ENCODE measurements around the gene UBASH3A. TPM values are rescaled to one million over a fixed set of nuclear protein-coding genes. Genes with fewer than 3 reads are reported as not detected.

Gene UBASH3A
- total and polyA plus RNA-seq, 4 donors, result 0.10 to 1.4 (median 0.75) TPM; not detected in 1

DNA sequence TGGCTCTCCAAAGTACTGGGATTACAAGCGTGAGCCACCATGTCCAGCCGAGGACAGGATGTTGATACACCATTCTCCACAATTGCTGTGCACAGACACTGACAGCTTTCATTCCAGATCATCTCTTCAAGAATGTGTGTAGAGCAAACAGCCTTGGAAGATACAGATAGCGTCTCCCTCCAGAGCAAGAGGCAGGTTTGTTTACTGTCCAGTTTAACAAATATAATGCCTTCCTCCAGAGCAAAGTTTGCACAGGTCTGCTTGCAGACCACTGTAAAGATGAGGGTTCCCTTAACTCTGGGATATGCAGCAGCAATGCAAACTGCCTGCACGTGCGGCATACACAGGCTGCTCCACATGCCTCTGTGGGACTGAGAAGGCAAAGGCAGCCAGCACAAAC lies 12.4 kb upstream of the UBASH3A start:
- Histone ChIP-seq H3K27ac (ENCODE audit: low read depth in 1 of 2, low read length in 2 of 2) (no peak overlapping the region), H3K4me1 (ENCODE audit: control insufficient read depth in 1 of 2, insufficient read depth in 2 of 2, low read length in 2 of 2) (no peaks in the 10 kb centered on the region), H3K9me3 (ENCODE audit: control insufficient read depth, low read length) (peaks cover 3% of the 10 kb centered on the region), H3K36me3 (ENCODE audit: control insufficient read depth in 1 of 2, insufficient read depth in 2 of 2, low read length in 1 of 2) (no peaks in the 10 kb centered on the region), H3K4me3 (ENCODE audit: low read length in 2 of 2) (no peak overlapping the region), H3K27me3 (ENCODE audit: control insufficient read depth in 1 of 2, insufficient read depth in 2 of 2, low read length in 1 of 2) (peaks cover 0 to 2% of the 10 kb centered on the region in 2 donors)
- intact Hi-C loops (cut with DNase I), result no loop called here
- DNase-seq (peak in 1 of 2 donors; percentile 16), ATAC-seq (ENCODE audit: low FRiP score) (no peak)
- WGBS, 2 donors, result 68 to 75% methylated on average over 5 of the region's 5 CpGs

GRCh38 chr21:42392731-42393442 lies 10.8 kb upstream of the UBASH3A start:
- peaks cover 3% of the 10 kb centered on the region for H3K9me3 ChIP-seq (ENCODE audit: control insufficient read depth, low read length)
- 57 to 65% methylated on average over 17 of the region's 17 CpGs for WGBS, 2 donors
- no peaks in the 10 kb centered on the region for H3K36me3 ChIP-seq (ENCODE audit: control insufficient read depth in 1 of 2, insufficient read depth in 2 of 2, low read length in 1 of 2)
- ATAC-seq (ENCODE audit: low FRiP score), result no peak
- H3K27me3 ChIP-seq (ENCODE audit: control insufficient read depth in 1 of 2, insufficient read depth in 2 of 2, low read length in 1 of 2), result peaks cover 0 to 2% of the 10 kb centered on the region in 2 donors
- no peak overlapping the region for H3K4me3 ChIP-seq (ENCODE audit: low read length in 2 of 2)
- H3K4me1 ChIP-seq (ENCODE audit: control insufficient read depth in 1 of 2, insufficient read depth in 2 of 2, low read length in 2 of 2), result no peaks in the 10 kb centered on the region
- peak in 1 of 2 donors; percentile 40 for DNase-seq
- H3K27ac ChIP-seq (ENCODE audit: low read depth in 1 of 2, low read length in 2 of 2), result no peak overlapping the region
- intact Hi-C loops (cut with DNase I), result no loop called here

DNA sequence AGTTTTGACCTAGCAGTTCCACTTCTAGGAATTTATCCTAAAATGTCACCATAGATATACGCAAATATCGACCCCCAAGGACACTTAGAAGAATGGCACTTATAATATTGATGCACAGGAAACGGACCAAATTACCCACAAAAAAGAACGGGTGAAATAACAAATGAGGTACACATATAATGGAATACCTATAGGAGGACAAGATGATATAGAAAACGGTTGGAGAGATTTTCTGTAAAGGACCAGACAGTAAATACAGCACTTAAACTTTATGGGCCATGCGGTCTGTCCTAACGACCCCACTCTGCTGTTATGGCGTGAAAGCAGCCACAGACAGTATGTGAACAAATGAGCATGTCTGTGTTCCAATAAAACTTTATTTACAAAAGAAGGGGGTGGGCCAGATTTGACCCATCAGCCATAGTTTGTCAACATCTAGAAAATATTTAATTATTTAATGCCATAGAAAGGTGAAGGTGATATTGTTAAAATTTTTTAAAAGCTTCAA lies 10.2 kb upstream of the UBASH3A start:
- peaks cover 3% of the 10 kb centered on the region for H3K9me3 ChIP-seq (ENCODE audit: control insufficient read depth, low read length)
- DNase-seq (peak in 1 of 2 donors; percentile 25), ATAC-seq (ENCODE audit: low FRiP score) (no peak)
- intact Hi-C loops (cut with DNase I), result no loop called here
- H3K4me3 ChIP-seq (ENCODE audit: low read length in 2 of 2), result no peak overlapping the region
- 28 to 46% methylated on average over 8 of the region's 8 CpGs for WGBS, 2 donors
- H3K27ac ChIP-seq (ENCODE audit: low read depth in 1 of 2, low read length in 2 of 2), result no peak overlapping the region
- peaks cover 0 to 2% of the 10 kb centered on the region in 2 donors for H3K27me3 ChIP-seq (ENCODE audit: control insufficient read depth in 1 of 2, insufficient read depth in 2 of 2, low read length in 1 of 2)
- no peaks in the 10 kb centered on the region for H3K36me3 ChIP-seq (ENCODE audit: control insufficient read depth in 1 of 2, insufficient read depth in 2 of 2, low read length in 1 of 2)
- H3K4me1 ChIP-seq (ENCODE audit: control insufficient read depth in 1 of 2, insufficient read depth in 2 of 2, low read length in 2 of 2), result no peaks in the 10 kb centered on the region

GRCh38 chr21:42395302-42395701 lies 8.4 kb upstream of the UBASH3A start:
- intact Hi-C loops (cut with DNase I), result no loop called here
- H3K4me3 ChIP-seq (ENCODE audit: low read length in 2 of 2), result no peak overlapping the region
- H3K27me3 ChIP-seq (ENCODE audit: control insufficient read depth in 1 of 2, insufficient read depth in 2 of 2, low read length in 1 of 2), result no peaks in the 10 kb centered on the region
- peak in 1 of 2 donors; percentile 10 for DNase-seq
- peaks cover 3% of the 10 kb centered on the region for H3K9me3 ChIP-seq (ENCODE audit: control insufficient read depth, low read length)
- WGBS, 2 donors, result 87 to 89% methylated on average over 11 of the region's 11 CpGs
- no peak for ATAC-seq (ENCODE audit: low FRiP score)
- H3K4me1 ChIP-seq (ENCODE audit: control insufficient read depth in 1 of 2, insufficient read depth in 2 of 2, low read length in 2 of 2), result no peaks in the 10 kb centered on the region
- no peaks in the 10 kb centered on the region for H3K36me3 ChIP-seq (ENCODE audit: control insufficient read depth in 1 of 2, insufficient read depth in 2 of 2, low read length in 1 of 2)
- H3K27ac ChIP-seq (ENCODE audit: low read depth in 1 of 2, low read length in 2 of 2), result no peak overlapping the region

DNA sequence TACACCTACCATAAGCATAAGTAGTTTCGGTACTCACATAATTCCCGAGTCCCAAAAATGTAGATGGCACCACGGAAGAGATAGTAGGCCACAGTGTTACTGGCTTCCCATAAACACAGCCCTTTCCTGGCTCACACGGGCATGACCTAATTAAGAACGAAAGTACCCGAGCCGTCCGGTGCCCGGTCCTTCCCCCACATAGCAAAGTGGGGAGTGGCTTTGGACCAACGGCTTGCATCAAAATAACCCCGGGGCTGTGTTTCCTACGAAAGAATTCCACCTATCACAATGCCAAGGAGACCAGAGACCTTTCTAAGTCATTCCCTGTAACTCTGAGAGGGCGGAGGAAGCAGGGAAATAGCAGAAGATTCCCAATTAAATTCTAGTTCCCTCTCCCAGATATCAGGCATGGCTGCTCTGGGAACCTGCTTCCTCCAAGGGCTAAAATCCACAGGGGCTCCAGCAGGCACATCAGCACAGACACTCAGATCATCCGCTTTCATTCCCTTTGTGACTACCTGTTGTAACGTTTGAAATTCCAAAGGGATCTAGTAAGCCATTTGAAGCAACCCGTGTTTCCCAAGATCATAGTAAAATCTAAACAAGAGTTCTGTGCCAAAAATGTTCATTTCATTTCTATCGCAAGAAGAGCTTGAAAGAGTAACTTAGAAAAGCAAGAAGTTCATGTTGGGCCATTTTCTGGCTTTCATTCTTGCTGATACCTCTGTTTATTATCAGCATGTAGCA lies 7.6 kb upstream of the UBASH3A start, which contains the start of gene TMPRSS3:
Gene TMPRSS3, minus strand, starts transcription at position 148 of the 747 bp plus-strand sequence. CDS start 635 bp downstream, outside the sequence.
- H3K27me3 ChIP-seq (ENCODE audit: control insufficient read depth in 1 of 2, insufficient read depth in 2 of 2, low read length in 1 of 2), result no peaks in the 10 kb centered on the region
- intact Hi-C loops (cut with DNase I), result no loop called here
- WGBS, 2 donors, result 73% methylated on average over 17 of the region's 17 CpGs
- no peak for ATAC-seq (ENCODE audit: low FRiP score)
- H3K9me3 ChIP-seq (ENCODE audit: control insufficient read depth, low read length), result peaks cover 3% of the 10 kb centered on the region
- peak in 1 of 2 donors; percentile 13 for DNase-seq
- H3K36me3 ChIP-seq (ENCODE audit: control insufficient read depth in 1 of 2, insufficient read depth in 2 of 2, low read length in 1 of 2), result no peaks in the 10 kb centered on the region
- no peak within 1 kb of the TSS for H3K4me3 ChIP-seq (ENCODE audit: low read length in 2 of 2)
- no peaks in the 10 kb centered on the region for H3K4me1 ChIP-seq (ENCODE audit: control insufficient read depth in 1 of 2, insufficient read depth in 2 of 2, low read length in 2 of 2)
- H3K27ac ChIP-seq (ENCODE audit: low read depth in 1 of 2, low read length in 2 of 2), result no peak within 1 kb of the TSS

DNA sequence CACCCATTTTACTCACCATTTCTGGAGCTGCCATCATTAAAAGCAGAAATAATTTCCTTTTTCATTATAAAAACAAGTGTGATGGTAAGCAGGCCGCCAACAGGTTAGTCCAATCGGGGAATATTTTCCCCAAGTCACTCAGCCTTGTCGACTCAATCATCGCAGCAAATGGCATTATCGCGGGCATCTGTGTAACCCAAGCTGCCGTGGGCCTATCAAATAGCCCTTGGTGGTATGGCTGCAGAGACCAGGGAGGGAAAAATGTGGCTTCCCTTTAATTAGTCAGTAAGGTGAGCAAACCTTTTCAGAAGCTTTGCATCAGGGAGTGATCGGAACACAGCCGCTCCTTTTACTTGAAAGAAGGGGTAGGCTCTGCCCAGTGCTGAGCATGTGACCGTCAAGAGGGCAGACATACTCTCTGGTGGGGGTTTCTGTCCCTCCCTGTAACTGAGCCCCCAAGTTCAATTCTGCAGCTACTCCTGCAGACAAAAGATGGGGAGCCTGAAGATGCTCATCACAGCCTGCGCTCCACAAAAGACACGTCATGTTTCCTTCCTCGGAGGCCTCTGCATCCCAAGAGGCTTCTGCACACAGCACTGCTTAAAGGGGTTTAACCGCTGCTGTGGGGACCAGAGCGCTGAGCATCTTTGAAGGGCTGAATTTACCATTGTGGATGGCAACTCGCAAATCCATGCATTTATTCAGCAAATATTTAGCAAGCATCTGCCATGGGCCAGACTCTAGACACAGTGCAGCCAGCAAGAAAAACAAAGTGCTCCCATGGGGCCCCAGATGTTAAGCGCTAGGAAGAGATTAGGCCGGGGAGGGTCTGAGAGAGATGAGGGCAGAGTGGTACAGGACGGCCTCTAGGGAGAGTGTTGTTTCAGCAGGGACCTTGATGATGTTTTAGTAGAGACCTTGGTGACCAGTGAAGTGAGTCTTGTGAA lies 6.6 kb upstream of the UBASH3A start:
- Histone ChIP-seq H3K27me3 (ENCODE audit: control insufficient read depth in 1 of 2, insufficient read depth in 2 of 2, low read length in 1 of 2) (no peaks in the 10 kb centered on the region), H3K4me1 (ENCODE audit: control insufficient read depth in 1 of 2, insufficient read depth in 2 of 2, low read length in 2 of 2) (no peaks in the 10 kb centered on the region), H3K4me3 (ENCODE audit: low read length in 2 of 2) (no peak overlapping the region), H3K27ac (ENCODE audit: low read depth in 1 of 2, low read length in 2 of 2) (no peak overlapping the region), H3K9me3 (ENCODE audit: control insufficient read depth, low read length) (no peaks in the 10 kb centered on the region), H3K36me3 (ENCODE audit: control insufficient read depth in 1 of 2, insufficient read depth in 2 of 2, low read length in 1 of 2) (no peaks in the 10 kb centered on the region)
- ATAC-seq (ENCODE audit: low FRiP score), result no peak
- peak in 1 of 2 donors; percentile 19 for DNase-seq
- intact Hi-C loops (cut with DNase I), result no loop called here
- 61 to 63% methylated on average over 19 of the region's 19 CpGs for WGBS, 2 donors

DNA sequence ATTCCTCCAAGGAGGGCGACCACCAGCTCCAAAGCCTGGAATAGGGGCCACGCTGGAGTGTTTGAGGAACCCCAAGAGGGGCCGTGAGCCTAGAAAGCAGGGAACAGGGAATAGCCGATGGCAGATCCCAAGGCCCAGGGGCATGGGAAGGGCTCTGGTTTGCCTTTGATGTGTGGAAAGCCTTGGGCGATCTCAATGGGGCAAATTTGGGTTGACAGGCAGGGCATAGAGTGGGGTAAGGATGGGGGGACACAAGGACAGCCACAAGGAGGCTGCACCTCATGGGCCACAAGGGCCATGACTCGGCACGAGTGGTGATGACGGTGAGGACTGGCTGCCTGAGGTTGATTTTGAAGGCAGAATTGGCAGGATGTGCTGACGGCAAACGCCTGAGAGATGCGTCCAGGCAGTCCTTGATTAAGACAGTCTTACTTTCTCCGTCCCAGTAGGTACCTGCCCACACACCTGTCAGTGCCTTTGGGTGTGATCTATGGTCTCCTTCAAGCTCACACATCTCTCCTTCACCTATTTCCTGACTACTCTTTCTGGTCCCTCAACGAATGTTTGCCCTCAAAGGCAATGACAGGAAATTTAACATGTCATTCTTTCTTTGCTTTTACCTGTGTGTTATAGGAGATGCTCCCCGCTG lies 5.8 kb upstream of the UBASH3A start:
- H3K36me3 ChIP-seq (ENCODE audit: control insufficient read depth in 1 of 2, insufficient read depth in 2 of 2, low read length in 1 of 2), result no peaks in the 10 kb centered on the region
- no peak for ATAC-seq (ENCODE audit: low FRiP score)
- H3K27me3 ChIP-seq (ENCODE audit: control insufficient read depth in 1 of 2, insufficient read depth in 2 of 2, low read length in 1 of 2), result no peaks in the 10 kb centered on the region
- no peak overlapping the region for H3K27ac ChIP-seq (ENCODE audit: low read depth in 1 of 2, low read length in 2 of 2)
- H3K4me1 ChIP-seq (ENCODE audit: control insufficient read depth in 1 of 2, insufficient read depth in 2 of 2, low read length in 2 of 2), result no peaks in the 10 kb centered on the region
- no peak overlapping the region for H3K4me3 ChIP-seq (ENCODE audit: low read length in 2 of 2)
- DNase-seq, result peak in 1 of 2 donors; percentile 57
- intact Hi-C loops (cut with DNase I), result no loop called here
- H3K9me3 ChIP-seq (ENCODE audit: control insufficient read depth, low read length), result no peaks in the 10 kb centered on the region
- 80 to 81% methylated on average over 14 of the region's 14 CpGs for WGBS, 2 donors
